GM19099 (cell line): ENCODE measurements around the gene CCS.
A peak's percentile ranks its signal among the peaks of the same experiment; 100 is the strongest.

ENCODE experiments used
- POLR2A ChIP-seq: IDR thresholded peaks from 3 replicates; pipeline ENCODE4 v1.6.1; 2011; ENCODE audit warnings: low read depth; ENCODE audit not compliant: insufficient read length; ENCODE audit errors: extremely low read depth

The CCS gene

DNA sequence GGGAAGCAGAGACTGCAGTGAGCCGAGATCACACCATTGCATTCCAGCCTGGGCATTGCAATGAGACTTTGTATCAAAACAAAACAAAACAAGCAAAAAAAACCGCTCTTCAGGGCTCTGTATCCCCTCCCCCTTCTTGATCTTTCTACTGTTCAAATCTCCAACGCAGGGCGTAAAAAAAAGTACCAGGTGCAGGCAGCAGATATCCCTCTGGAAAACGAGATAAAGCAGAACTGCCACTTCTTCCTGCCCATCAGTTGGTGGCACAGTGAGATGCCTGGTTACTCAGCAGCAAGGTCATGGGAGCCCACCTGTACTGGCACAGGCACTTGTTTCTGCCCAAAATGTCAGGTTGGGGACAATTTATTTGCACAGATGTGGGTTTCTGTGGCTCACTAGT, 11.2 kb downstream of the CCS start:
- TF ChIP-seq POLR2A, result no peak

DNA sequence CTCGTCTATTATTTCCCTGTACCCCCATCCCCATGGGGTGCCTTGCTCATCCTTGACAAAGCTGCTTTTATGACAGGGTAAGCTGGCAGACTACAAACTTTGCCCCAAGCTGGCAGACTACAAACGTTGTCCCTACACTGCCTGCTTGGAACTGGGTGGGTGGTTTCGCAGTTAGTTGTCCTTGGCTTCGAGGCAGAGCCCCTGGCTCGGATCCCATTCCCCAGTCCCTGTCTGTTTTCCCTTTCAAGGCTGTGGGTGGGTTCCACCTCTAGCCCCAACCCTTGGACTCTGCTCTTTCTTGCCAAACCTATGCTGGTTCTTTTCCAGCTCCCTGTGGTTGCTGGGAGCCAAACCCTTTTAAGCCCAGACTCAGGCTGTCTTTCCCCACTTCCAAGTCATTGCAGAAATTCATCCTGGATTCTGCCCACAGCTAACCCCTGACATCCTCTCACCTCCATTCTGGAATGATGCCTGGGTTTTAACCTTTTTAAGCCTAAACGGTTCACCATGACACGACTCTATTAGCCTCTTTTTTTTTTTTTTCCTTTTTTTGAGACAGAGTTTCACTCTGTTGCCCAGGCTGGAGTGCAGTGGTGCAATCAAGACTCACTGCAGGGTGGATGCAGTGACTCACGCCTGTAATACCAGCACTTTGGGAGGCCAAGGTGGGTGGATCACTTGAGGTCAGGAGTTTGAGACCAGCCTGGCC, 14.3 kb downstream of the CCS start:
- TF ChIP-seq POLR2A, result no peak

DNA sequence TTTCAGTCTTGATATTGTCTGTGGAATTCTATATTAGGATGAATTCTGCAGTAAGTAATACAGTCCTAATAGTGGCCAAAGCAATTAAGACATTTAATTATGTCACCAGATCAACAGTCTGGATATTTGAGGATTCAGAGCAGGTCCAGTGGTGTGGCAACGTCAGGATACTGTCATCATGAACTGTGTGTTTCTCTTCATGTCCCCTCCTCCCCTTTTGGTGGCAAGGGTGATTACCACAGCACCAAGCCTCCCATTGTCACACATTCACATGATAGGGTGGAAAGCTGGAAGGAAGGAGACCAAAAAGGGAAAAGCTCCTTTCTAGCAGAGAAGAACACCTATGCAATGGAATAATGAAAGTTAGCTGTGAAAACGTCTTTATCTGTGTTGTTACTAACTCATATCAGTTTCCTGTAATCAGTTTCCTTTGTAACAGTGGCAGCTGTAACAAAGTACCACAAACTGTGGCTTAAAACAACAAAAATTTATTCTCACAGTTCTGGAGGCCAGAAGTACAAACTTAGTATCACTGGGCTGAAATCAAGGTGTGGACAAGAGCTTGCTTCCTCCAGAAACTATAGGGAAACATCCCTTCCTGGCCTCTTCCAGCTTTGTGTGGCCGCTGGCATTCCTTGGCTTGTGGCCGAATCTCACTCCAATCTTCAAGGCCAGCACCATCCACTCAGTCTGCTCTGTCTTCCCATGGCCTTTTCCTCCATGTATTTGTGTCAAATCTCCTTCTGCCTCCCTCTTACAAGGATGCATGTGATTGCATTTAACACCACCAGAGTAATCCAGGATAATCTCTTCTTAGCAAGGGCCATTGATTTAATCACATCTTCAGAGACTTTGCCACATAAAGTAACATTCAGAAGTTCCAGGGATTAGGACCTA, 17.0 kb downstream of the CCS start:
- no peak for TF ChIP-seq POLR2A

DNA sequence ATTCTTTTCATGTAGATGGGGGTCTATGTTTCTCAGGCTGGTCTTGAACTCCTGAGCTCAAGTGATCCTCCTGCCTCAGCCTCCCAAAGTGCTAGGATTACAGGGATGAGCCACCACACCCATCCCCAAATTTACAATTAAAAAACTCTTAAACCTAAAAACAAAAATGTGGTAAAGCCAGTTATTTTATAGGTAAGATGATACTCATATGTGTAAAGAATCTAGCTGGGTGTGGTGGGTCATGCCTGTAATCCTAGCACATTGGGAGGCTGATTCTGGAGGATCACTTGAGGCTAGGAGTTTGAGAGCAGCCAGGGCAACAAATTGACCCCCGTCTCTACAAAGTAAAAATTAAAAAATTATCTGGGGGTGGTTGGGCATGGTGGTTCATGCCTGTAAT, 19.5 kb downstream of the CCS start:
- no peak for TF ChIP-seq POLR2A

DNA sequence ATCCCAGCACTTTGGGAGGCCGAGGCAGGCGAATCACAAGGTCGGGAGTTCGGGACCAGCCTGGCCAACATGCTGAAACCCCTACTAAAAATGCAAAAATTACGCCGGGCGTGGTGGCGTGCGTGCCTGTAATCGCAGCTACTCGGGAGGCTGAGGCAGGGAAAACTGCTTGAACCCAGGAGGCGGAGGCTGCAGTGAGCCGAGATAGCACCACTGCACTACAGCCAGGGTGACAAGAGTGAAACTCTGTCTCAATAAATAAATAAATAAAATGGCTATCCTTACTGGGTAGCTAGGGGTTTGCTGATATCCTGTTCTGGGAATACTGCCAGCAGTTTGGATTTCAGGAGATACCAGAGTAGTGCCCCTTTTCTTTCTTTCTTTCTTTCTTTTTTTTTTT, 21.1 kb downstream of the CCS start:
- no peak for TF ChIP-seq POLR2A

DNA sequence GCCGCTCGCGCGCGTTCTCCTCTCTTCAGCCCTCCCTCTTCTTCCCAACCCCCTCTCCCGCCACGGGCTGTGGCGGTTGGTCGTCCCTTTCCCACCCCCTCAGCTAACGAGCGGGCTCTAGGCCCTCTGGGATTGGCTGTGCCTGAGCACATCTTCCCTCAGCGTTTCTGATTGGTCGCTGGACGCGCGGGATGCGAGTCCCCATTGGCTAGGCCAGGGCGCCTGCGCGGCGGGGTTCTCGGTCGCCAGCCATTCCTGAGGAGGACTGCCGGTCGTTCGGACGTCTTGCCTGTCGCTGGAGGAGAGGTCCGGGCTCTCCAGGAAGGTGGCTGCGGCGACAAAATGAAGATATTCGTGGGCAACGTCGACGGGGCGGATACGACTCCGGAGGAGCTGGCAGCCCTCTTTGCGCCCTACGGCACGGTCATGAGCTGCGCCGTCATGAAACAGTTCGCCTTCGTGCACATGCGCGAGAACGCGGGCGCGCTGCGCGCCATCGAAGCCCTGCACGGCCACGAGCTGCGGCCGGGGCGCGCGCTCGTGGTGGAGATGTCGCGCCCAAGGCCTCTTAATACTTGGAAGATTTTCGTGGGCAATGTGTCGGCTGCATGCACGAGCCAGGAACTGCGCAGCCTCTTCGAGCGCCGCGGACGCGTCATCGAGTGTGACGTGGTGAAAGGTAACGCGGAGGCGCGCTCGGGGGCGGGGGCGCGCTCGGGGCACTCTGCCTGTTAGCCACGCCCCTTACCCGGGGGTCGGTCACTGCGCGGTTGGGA, 23.6 kb downstream of the CCS start, which contains the start of gene RBM14:
RBM14 (plus strand) TSS at position 252 of the 776 bp plus-strand sequence; CDS start at position 343, 91 bp downstream.
- peak; percentile 98 for TF ChIP-seq POLR2A

DNA sequence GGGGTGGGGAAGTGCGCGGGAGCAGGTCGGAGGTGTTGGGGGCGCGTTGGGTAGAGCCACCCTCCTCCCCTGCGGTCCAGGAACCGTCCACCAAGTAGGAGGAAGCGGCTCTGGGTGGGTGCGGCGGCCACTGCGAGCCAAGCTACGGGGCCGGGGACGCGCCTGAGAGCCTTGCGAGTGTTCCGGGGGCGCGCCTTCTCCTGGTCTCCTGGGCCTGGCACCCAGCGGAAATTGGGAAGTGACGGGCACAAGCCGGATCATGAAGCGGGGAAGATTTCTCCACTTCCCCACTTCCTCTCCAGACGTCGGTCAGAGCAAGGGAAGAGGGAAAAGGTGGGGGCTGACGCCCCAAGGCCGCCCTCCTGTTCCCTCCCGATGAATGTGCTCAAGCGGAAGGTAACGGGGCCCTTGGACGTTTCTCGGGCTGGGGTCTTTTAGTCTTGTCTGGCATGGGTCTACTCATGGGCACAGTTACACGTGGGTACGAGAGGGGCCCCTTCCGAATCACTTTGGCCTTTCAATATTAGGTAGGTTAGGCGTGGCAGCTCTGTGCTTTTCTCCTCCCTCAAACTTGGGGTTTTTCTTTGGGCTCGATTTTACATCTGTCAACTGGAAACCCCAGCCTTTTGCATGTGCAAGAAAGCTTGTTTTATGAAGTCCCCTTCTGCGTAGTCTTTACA, 24.3 kb downstream of the CCS start:
- no peak for TF ChIP-seq POLR2A

DNA sequence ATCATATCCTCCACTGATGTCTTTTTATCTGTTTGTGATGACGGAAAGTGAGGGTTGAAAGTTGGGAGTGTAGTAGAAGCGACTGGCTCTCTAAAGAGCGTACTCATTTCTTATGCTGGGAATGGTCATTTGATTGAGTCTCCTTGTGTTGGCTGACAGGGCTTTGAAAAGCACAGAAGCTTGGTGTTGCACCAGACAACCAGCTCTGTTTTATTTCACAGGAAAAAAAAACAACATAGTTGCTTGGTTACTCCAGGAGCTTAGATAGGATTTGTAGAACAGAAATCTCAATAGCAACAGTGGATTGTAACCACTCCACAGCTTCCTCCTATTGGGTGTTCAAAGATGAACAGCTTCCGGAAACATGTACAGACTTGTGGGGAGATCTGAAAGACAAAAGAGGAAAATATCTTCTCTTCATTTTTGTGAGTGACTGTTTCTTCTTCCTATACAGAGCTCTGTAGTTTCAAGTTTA, 26.1 kb downstream of the CCS start:
- TF ChIP-seq POLR2A, result no peak

DNA sequence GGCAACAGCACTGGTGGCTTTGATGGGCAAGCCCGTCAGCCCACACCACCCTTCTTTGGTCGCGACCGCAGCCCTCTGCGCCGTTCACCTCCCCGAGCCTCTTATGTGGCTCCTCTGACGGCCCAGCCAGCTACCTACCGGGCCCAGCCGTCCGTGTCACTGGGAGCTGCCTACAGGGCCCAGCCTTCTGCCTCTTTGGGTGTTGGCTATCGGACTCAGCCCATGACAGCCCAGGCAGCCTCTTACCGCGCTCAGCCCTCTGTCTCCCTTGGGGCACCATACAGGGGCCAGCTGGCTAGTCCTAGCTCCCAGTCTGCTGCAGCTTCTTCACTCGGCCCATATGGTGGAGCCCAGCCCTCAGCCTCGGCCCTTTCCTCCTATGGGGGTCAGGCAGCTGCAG, 31.5 kb downstream of the CCS start:
- TF ChIP-seq POLR2A, result no peak

DNA sequence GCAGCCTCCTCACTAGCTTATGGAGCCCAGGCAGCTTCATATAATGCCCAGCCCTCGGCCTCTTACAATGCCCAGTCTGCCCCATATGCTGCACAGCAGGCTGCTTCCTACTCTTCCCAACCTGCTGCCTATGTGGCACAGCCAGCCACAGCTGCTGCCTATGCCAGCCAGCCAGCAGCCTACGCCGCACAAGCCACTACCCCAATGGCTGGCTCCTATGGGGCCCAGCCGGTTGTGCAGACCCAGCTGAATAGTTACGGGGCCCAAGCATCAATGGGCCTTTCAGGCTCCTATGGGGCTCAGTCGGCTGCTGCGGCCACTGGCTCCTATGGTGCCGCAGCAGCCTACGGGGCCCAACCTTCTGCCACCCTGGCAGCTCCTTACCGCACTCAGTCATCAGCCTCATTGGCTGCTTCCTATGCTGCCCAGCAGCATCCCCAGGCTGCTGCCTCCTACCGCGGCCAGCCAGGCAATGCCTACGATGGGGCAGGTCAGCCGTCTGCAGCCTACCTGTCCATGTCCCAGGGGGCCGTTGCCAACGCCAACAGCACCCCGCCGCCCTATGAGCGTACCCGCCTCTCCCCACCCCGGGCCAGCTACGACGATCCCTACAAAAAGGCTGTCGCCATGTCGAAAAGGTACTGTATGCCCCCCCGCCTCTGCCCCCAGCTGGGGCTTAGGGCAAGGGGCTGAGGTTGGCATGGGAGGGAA, 32.2 kb downstream of the CCS start:
- TF ChIP-seq POLR2A, result no peak

DNA sequence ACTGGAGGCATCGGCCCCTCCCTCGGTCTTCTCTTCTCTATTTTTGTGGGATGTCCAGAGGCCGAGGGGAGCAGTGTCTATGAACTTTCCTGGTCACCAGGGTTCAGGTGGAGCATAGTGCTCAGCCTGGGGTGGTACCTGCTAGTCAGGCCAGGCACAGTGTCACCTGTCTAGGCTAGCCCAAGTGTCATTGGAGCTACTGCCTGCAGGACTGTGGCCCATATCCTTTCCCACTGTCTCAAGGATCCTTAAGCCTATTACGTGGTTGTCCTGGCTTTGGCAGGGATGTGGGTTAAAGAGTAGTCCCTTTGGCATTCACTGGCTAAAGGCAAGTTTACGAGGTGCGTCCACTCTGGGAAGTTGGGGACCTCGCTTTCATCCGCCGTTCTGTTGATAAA, 32.8 kb downstream of the CCS start:
- TF ChIP-seq POLR2A, result no peak

DNA sequence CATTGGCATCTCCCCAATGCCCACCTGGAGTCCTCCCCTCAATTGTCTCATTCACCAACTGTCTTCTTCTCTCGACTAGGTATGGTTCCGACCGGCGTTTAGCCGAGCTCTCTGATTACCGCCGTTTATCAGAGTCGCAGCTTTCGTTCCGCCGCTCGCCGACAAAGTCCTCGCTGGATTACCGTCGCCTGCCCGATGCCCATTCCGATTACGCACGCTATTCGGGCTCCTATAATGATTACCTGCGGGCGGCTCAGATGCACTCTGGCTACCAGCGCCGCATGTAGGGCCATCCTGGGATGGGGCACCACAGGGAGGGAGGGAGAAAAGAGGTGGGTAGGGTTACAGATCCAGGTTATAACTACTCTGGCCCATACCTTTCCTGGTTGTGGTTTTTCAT, 33.4 kb downstream of the CCS start:
- no peak for TF ChIP-seq POLR2A

DNA sequence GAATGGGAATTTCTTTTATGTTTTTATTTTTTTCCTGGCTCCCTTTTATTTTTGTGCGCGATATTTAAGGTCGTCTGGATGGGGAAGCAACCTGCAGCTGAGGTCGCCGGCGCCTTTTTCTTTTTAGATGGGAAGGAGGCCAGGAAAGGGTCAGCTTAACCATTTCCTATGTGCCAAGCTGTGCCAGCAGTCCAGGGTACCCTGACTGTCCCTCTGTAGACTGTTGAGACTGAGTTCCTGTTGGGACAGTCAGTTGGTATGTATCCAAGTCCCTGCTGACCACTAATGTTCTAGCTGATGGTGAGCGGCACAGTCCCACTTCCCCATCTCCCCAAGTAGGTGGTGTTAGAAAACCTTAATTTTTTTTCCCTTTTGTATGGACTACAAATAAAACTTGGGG, 33.9 kb downstream of the CCS start:
- no peak for TF ChIP-seq POLR2A

DNA sequence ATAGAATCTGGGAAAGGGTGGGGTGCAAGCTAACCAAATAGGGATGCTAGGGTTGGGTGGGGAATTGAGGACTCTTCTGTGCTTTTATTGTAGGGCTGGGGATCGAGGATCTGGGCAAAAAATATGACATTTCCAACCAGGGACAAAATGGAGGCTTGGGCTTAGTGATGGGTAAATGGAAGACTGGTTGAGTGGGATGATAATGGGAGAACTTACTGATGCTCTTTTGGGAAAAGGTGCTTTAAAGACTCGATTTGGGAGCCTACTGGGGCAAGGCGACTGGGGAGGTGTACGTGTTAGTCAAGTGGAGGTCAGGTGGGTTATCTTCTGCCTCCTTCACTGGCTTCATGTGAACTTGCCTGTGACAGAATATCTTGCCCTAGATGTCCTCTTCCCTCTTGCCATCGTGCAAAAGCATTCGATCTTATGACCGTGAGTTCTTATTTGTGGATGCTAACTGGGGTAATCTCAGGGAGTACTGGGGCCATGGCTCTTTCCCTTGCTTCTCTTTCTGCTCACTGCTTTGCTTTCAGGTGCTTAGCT, 35.1 kb downstream of the CCS start:
- TF ChIP-seq POLR2A, result no peak
